Panc1 (cell line): ENCODE measurements around the gene ZC3H10. TPM values are rescaled to one million over a fixed set of nuclear protein-coding genes. Genes with fewer than 3 reads are reported as not detected.

ENCODE experiments used
- ATAC-seq: fragments of 200-7000 bp; cut with Tn5 transposase; 2 replicates; pipeline ENCODE4 v1.9.1; 2020; ENCODE audit warnings: mild to moderate bottlenecking, moderate library complexity
- BruUV-seq: library from RNA; stranded (reverse); fragments of 400-500 nt; replicated peaks from 2 replicates; lab custom pipeline; 2021; lab: Mats Ljungman, UMichigan
- CTCF ChIA-PET: fragments of 300-600 bp; sonication (Branson Sonifier 250); formaldehyde crosslinking; loops from one replicate; lab custom pipeline; 2022; ENCODE audit warnings: antibody characterized with exemption; lab: Charles Lee
- POLR2A ChIA-PET: fragments of 300-600 bp; sonication (Branson Sonifier 250); formaldehyde crosslinking; loops from one replicate; lab custom pipeline; 2022; ENCODE audit warnings: antibody characterized with exemption; lab: Charles Lee
- DNase-seq: peaks from one replicate; pipeline ENCODE4 v3.0.0-alpha.2; 2010; ENCODE audit warnings: low read depth, low spot score
- H3K27ac ChIP-seq: 2 replicates; pipeline ENCODE4 v1.5.1; 2011; ENCODE audit warnings: mild to moderate bottlenecking, low read length, inconsistent platforms
- H3K27me3 ChIP-seq: fragments of 200-500 bp; sonication (Bioruptor generic); 2 replicates; pipeline ENCODE4 v1.6.0; 2014; ENCODE audit warnings: low read length, inconsistent platforms; ENCODE audit not compliant: control insufficient read depth, insufficient read depth
- H3K36me3 ChIP-seq: fragments of 200-500 bp; sonication (Bioruptor generic); 2 replicates; pipeline ENCODE4 v1.5.1; 2014; ENCODE audit warnings: inconsistent platforms, mild to moderate bottlenecking, low read length, moderate library complexity; ENCODE audit not compliant: control insufficient read depth, insufficient read depth
- H3K4me1 ChIP-seq: 2 replicates; pipeline ENCODE4 v1.5.1; 2011; ENCODE audit warnings: inconsistent platforms, mild to moderate bottlenecking, low read length, moderate library complexity; ENCODE audit not compliant: control insufficient read depth, insufficient read depth
- H3K4me3 ChIP-seq, 2 experiments: 2 replicates each; pipeline ENCODE4 v1.5.1; 2011 to 2012; ENCODE audit warnings: low read depth in 2 of 2, low read length in 2 of 2, mild to moderate bottlenecking in 2 of 2, inconsistent platforms in 1 of 2, moderate library complexity in 1 of 2
- H3K9me3 ChIP-seq: fragments of 200-500 bp; sonication (Bioruptor generic); 2 replicates; pipeline ENCODE4 v1.5.1; 2014; ENCODE audit warnings: low read depth, mild to moderate bottlenecking, inconsistent platforms, low read length, moderate library complexity; ENCODE audit not compliant: control insufficient read depth, insufficient read depth
- POLR2AphosphoS5 ChIP-seq: IDR thresholded peaks from 2 replicates; pipeline ENCODE4 v1.6.1; 2012; ENCODE audit warnings: mild to moderate bottlenecking, low read depth, low read length, moderate library complexity
- SIN3A ChIP-seq: IDR thresholded peaks from 2 replicates; pipeline ENCODE4 v1.6.1; 2012; ENCODE audit warnings: low read depth, mild to moderate bottlenecking, low read length, moderate library complexity, borderline replicate concordance; ENCODE audit not compliant: insufficient read depth
- TCF7L2 ChIP-seq: IDR thresholded peaks from 2 replicates; pipeline ENCODE4 v1.6.1; 2011; ENCODE audit warnings: mild to moderate bottlenecking, low read depth, low read length, inconsistent platforms
- in situ Hi-C: cut with HindIII; loops from 2 replicates; pipeline ENCODE4 v1.10.0; 2016; ENCODE audit warnings: low sequenced_read_pairs, low pct_unique_long_range_greater_than_20kb
- intact Hi-C: fragments of 100-400 bp; cut with micrococcal nuclease; formaldehyde crosslinking; loops from one replicate; pipeline ENCODE4 v1.10.0; 2022; ENCODE audit not compliant: unreplicated experiment
- total RNA-seq: library from RNA; stranded (reverse); gene quantifications from one replicate; pipeline ENCODE4 v1.2.1, GENCODE V29; 2021; ENCODE audit not compliant: unreplicated experiment
- TF ChIP-seq, protein P1 (sequence below): fragments of 450-650 bp; IDR thresholded peaks from 2 replicates; pipeline ENCODE4 v1.5.1; 2017; ENCODE audit warnings: mild to moderate bottlenecking
- TF ChIP-seq, protein P2 (sequence below), 2 experiments: IDR thresholded peaks; 2 replicates each; pipeline ENCODE4 v1.6.1; 2011 to 2012; ENCODE audit warnings: low read depth in 2 of 2, control low read depth in 1 of 2, low read length in 1 of 2, mild to moderate bottlenecking in 1 of 2, moderate library complexity in 1 of 2; ENCODE audit not compliant: insufficient read depth in 1 of 2

ZC3H10 gene
- total RNA-seq, 1 experiment from 2014 or later, result 6.0 TPM

DNA sequence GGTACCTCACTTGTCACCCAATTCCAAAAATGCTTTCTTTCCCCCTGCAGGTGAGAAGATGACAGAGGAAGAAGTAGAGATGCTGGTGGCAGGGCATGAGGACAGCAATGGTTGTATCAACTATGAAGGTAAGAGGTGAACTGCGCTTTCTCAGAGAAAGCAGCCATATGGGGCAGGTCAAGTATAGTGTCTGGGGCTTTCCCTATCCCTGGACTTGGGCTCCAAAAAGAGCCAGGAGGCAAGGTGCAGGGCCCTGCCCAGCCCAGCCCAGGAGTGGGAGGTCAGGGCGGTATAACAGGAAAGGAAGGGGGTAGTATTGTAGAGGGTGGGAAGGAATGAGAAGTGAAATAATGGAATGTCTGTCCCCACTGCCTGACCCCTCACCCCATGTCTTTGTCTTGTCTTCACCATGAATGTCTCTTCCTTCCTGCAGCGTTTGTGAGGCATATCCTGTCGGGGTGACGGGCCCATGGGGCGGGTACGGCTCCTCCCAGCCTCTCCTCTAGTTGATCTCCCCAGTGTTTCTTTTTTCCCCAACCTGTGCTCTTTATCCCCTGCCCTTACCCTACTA lies 42.2 kb downstream of the ZC3H10 start:
- Histone ChIP-seq H3K27ac (peak overlapping the region; percentile 88), H3K36me3 (peaks cover 2% of the 10 kb centered on the region; the same call in 1 of the 2 replicates), H3K9me3 (no peaks in the 10 kb centered on the region), H3K4me3 (peak overlapping the region; percentile 74 to 78), H3K27me3 (no peaks in the 10 kb centered on the region), H3K4me1 (peaks cover 20% of the 10 kb centered on the region)
- in situ Hi-C loops (no loop called here), intact Hi-C loops (no loop called here)
- ATAC-seq (no peak), DNase-seq (no peak)
- ChIA-PET CTCF (no interaction called here), POLR2A (no interaction called here)
- TF ChIP-seq SIN3A (no peak), POLR2AphosphoS5 (peak; percentile 46)
- BruUV-seq, result no TSS peak

DNA sequence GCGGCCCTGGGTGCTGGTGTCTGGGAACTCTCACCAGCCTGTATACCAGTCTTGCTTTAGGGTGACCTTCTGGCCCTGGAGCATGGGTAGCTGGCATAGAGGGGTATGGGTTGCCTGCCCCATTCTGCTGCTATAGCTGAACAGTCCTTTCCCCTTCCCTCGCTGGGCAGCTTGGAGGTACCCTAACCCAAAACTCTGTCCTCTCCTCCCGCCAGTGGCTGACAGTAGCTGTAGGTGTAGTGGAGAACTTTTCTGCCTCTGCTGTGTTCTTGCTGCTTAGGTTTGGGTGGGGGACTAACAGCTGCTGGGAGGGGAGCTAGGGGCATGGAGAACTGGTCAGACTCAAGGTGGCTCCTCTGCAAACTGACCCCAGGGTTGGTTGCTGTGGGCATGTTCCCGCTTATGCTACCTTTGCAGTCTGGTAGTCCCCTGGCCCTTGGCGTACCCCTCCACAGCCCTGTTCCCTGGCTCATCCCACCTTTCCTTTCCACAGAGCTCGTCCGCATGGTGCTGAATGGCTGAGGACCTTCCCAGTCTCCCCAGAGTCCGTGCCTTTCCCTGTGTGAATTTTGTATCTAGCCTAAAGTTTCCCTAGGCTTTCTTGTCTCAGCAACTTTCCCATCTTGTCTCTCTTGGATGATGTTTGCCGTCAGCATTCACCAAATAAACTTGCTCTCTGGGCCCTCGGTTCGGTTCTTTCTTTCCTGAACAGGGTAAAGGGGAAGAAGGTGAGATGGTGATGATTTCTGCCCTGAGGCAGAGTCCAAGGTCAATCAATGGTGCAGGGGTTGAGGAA lies 43.0 kb downstream of the ZC3H10 start:
- peak overlapping the region; percentile 74 to 78; a peak in 3 of 4 replicates for H3K4me3 ChIP-seq

More for the DNA sequence above, 43.0 kb downstream of the ZC3H10 start:
- TF ChIP-seq SIN3A (no peak), POLR2AphosphoS5 (no peak; the same call in 1 of the 2 replicates), TCF7L2 (no peak)
- TF ChIP-seq, protein P1, sequence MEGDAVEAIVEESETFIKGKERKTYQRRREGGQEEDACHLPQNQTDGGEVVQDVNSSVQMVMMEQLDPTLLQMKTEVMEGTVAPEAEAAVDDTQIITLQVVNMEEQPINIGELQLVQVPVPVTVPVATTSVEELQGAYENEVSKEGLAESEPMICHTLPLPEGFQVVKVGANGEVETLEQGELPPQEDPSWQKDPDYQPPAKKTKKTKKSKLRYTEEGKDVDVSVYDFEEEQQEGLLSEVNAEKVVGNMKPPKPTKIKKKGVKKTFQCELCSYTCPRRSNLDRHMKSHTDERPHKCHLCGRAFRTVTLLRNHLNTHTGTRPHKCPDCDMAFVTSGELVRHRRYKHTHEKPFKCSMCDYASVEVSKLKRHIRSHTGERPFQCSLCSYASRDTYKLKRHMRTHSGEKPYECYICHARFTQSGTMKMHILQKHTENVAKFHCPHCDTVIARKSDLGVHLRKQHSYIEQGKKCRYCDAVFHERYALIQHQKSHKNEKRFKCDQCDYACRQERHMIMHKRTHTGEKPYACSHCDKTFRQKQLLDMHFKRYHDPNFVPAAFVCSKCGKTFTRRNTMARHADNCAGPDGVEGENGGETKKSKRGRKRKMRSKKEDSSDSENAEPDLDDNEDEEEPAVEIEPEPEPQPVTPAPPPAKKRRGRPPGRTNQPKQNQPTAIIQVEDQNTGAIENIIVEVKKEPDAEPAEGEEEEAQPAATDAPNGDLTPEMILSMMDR, result no peak
- TF ChIP-seq, protein P2, sequence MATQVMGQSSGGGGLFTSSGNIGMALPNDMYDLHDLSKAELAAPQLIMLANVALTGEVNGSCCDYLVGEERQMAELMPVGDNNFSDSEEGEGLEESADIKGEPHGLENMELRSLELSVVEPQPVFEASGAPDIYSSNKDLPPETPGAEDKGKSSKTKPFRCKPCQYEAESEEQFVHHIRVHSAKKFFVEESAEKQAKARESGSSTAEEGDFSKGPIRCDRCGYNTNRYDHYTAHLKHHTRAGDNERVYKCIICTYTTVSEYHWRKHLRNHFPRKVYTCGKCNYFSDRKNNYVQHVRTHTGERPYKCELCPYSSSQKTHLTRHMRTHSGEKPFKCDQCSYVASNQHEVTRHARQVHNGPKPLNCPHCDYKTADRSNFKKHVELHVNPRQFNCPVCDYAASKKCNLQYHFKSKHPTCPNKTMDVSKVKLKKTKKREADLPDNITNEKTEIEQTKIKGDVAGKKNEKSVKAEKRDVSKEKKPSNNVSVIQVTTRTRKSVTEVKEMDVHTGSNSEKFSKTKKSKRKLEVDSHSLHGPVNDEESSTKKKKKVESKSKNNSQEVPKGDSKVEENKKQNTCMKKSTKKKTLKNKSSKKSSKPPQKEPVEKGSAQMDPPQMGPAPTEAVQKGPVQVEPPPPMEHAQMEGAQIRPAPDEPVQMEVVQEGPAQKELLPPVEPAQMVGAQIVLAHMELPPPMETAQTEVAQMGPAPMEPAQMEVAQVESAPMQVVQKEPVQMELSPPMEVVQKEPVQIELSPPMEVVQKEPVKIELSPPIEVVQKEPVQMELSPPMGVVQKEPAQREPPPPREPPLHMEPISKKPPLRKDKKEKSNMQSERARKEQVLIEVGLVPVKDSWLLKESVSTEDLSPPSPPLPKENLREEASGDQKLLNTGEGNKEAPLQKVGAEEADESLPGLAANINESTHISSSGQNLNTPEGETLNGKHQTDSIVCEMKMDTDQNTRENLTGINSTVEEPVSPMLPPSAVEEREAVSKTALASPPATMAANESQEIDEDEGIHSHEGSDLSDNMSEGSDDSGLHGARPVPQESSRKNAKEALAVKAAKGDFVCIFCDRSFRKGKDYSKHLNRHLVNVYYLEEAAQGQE (IDR thresholded peaks at IDR 0.05; ENCODE audit: insufficient read depth in 1 of 2, low read depth in 2 of 2, low read length in 1 of 2), result no peak
- in situ Hi-C loops, result no loop called here
- ATAC-seq (no peak), DNase-seq (no peak)
- POLR2A ChIA-PET, result no interaction called here
- peak overlapping the region; percentile 35; the same call in 1 of the 2 replicates for H3K27ac ChIP-seq
- BruUV-seq, result no TSS peak
- H3K9me3 ChIP-seq, result no peaks in the 10 kb centered on the region
- H3K27me3 ChIP-seq, result no peaks in the 10 kb centered on the region
- CTCF ChIA-PET, result interaction anchor here (0.5 to 1.3 kb wide), 2 partner anchors 43 to 72 kb away, joined by 3 to 5 read pairs; partner anchors contain the start of gene ZC3H10
- H3K4me1 ChIP-seq, result peaks cover 20% of the 10 kb centered on the region
- intact Hi-C loops, result no loop called here
- H3K36me3 ChIP-seq, result peaks cover 2% of the 10 kb centered on the region; the same call in 1 of the 2 replicates
